IMR-90 (cell line): ENCODE data around the gene ADGRV1. TPM values are rescaled to one million over a fixed set of nuclear protein-coding genes. Genes with fewer than 3 reads are reported as not detected.

ENCODE experiments used
- ATAC-seq: fragments of 200-7000 bp; cut with Tn5 transposase; 2 replicates; pipeline ENCODE4 v1.9.1; 2020; ENCODE audit warnings: low read depth, mild to moderate bottlenecking, moderate library complexity
- BruUV-seq: library from RNA; stranded (reverse); fragments of 400-500 nt; replicated peaks from 2 replicates; lab custom pipeline; 2021; lab: Mats Ljungman, UMichigan
- CTCF ChIA-PET: fragments of 300-600 bp; formaldehyde crosslinking; extraction: SDS; loops from one replicate; lab custom pipeline; 2021; ENCODE audit warnings: antibody characterized with exemption; lab: Yijun Ruan, JAX
- POLR2A ChIA-PET: fragments of 300-600 bp; sonication (Branson Sonifier 250); formaldehyde crosslinking; loops from one replicate; lab custom pipeline; 2022; ENCODE audit warnings: antibody characterized with exemption; ENCODE audit not compliant: unreplicated experiment; lab: Charles Lee
- DNase-seq: peaks from one replicate; pipeline ENCODE4 v3.0.0; 2013
- H2AFZ ChIP-seq: replicated peaks from 2 replicates; pipeline ENCODE3; 2013; ENCODE audit warnings: low read length, mild to moderate bottlenecking; ENCODE audit not compliant: poor library complexity
- H2AK5ac ChIP-seq: 2 replicates; pipeline ENCODE4 v1.6.1; 2013; ENCODE audit warnings: low read depth, low read length, inconsistent platforms
- H2AK9ac ChIP-seq: replicated peaks from 2 replicates; pipeline ENCODE3; 2013; ENCODE audit warnings: mild to moderate bottlenecking, low read depth, low read length, moderate library complexity; ENCODE audit not compliant: poor library complexity
- H2BK120ac ChIP-seq: 2 replicates; pipeline ENCODE4 v1.6.1; 2013; ENCODE audit warnings: low read depth, low read length, inconsistent platforms
- H2BK15ac ChIP-seq: 3 replicates; pipeline ENCODE4 v1.6.1; 2013; ENCODE audit warnings: low read depth, low read length, inconsistent platforms
- H2BK20ac ChIP-seq: 2 replicates; pipeline ENCODE4 v1.6.1; 2013; ENCODE audit warnings: low read depth, mild to moderate bottlenecking, inconsistent platforms, low read length, moderate library complexity
- H2BK5ac ChIP-seq: 2 replicates; pipeline ENCODE4 v1.6.1; 2013; ENCODE audit warnings: mild to moderate bottlenecking, low read depth, low read length, inconsistent platforms; ENCODE audit not compliant: poor library complexity, severe bottlenecking
- H3K14ac ChIP-seq: replicated peaks from 2 replicates; pipeline ENCODE4 v1.6.1; 2013; ENCODE audit warnings: low read depth, low read length, inconsistent platforms
- H3K18ac ChIP-seq: 2 replicates; pipeline ENCODE4 v1.6.1; 2013; ENCODE audit warnings: low read depth, low read length, control low read depth
- H3K23ac ChIP-seq: 2 replicates; pipeline ENCODE4 v1.6.1; 2013; ENCODE audit warnings: low read depth, low read length, inconsistent platforms
- H3K27ac ChIP-seq: 2 replicates; pipeline ENCODE4 v1.5.1; 2013; ENCODE audit warnings: mild to moderate bottlenecking, control low read depth, low read length; ENCODE audit not compliant: insufficient read depth
- H3K27me3 ChIP-seq: 2 replicates; pipeline ENCODE4 v1.6.1; 2013; ENCODE audit warnings: low read length; ENCODE audit not compliant: control insufficient read depth, insufficient read depth
- H3K36me3 ChIP-seq: 2 replicates; pipeline ENCODE4 v1.6.1; 2013; ENCODE audit warnings: low read length, mixed read lengths; ENCODE audit not compliant: control insufficient read depth, insufficient read depth
- H3K4ac ChIP-seq: 2 replicates; pipeline ENCODE4 v1.6.1; 2013; ENCODE audit warnings: low read depth, low read length, inconsistent platforms
- H3K4me1 ChIP-seq: 2 replicates; pipeline ENCODE4 v1.6.1; 2013; ENCODE audit warnings: low read length, mixed read lengths; ENCODE audit not compliant: control insufficient read depth, insufficient read depth
- H3K4me2 ChIP-seq: 2 replicates; pipeline ENCODE4 v1.6.1; 2013; ENCODE audit warnings: low read depth, mild to moderate bottlenecking, control low read depth, low read length, moderate library complexity
- H3K4me3 ChIP-seq: 2 replicates; pipeline ENCODE4 v1.5.1; 2013; ENCODE audit warnings: low read depth, mild to moderate bottlenecking, control low read depth, low read length, moderate library complexity; ENCODE audit not compliant: insufficient read depth
- H3K56ac ChIP-seq: 2 replicates; pipeline ENCODE4 v1.6.1; 2013; ENCODE audit warnings: low read length, inconsistent platforms; ENCODE audit not compliant: insufficient read depth; ENCODE audit errors: extremely low read depth
- H3K79me1 ChIP-seq, 2 experiments: 2 replicates each; pipeline ENCODE4 v1.6.1; 2013; ENCODE audit warnings: low read length in 2 of 2, inconsistent platforms in 1 of 2, low read depth in 1 of 2
- H3K9ac ChIP-seq: 2 replicates; pipeline ENCODE4 v1.6.1; 2013; ENCODE audit warnings: low read depth, low read length, control low read depth
- H3K9me1 ChIP-seq: 2 replicates; pipeline ENCODE4 v1.6.1; 2013; ENCODE audit warnings: low read length, inconsistent platforms; ENCODE audit not compliant: insufficient read depth
- H3K9me3 ChIP-seq: 2 replicates; pipeline ENCODE4 v1.6.1; 2013; ENCODE audit warnings: low read length; ENCODE audit not compliant: control insufficient read depth, insufficient read depth
- H4K20me1 ChIP-seq: 2 replicates; pipeline ENCODE4 v1.6.1; 2013; ENCODE audit warnings: low read length, inconsistent platforms; ENCODE audit not compliant: insufficient read depth
- H4K5ac ChIP-seq: 2 replicates; pipeline ENCODE4 v1.6.1; 2013; ENCODE audit warnings: mild to moderate bottlenecking, low read depth, low read length, control low read depth
- H4K8ac ChIP-seq, 2 experiments: 2 replicates each; pipeline ENCODE4 v1.6.1; 2013; ENCODE audit warnings: low read depth in 2 of 2, low read length in 2 of 2, control low read depth in 1 of 2, inconsistent platforms in 1 of 2
- H4K91ac ChIP-seq: 2 replicates; pipeline ENCODE4 v1.6.1; 2013; ENCODE audit warnings: low read depth, low read length, inconsistent platforms; ENCODE audit not compliant: insufficient read depth
- RFX5 ChIP-seq: IDR thresholded peaks from 2 replicates; pipeline ENCODE4 v1.8.0; 2012; ENCODE audit warnings: low read depth, mild to moderate bottlenecking, low read length, moderate library complexity
- dilution Hi-C: fragments of 300-500 bp; cut with HindIII; formaldehyde crosslinking; loops from one replicate; pipeline ENCODE4 v1.14.3; 2018; ENCODE audit warnings: low sequenced_read_pairs; ENCODE audit not compliant: unreplicated experiment
- in situ Hi-C: fragments of 300-500 bp; cut with MboI; formaldehyde crosslinking; loops from 3 replicates; pipeline ENCODE4 v1.14.3; 2019; ENCODE audit warnings: low sequenced_read_pairs, inconsistent platforms, mixed read lengths
- intact Hi-C: fragments of 100-400 bp; cut with micrococcal nuclease; formaldehyde crosslinking; loops from 2 replicates; pipeline ENCODE4 v1.10.0; 2022
- polyA plus RNA-seq, 3 experiments: library from polyadenylated mRNA; depleted of rRNA; stranded (reverse); fragments of >200 nt; gene quantifications; 2 replicates each; pipeline ENCODE4 v1.2.3, GENCODE V29; 2012; ENCODE audit warnings: low replicate concordance in 1 of 3
- total RNA-seq: library from RNA; depleted of rRNA; stranded (reverse); fragments of >200 nt; gene quantifications from 2 replicates; pipeline ENCODE4 v1.2.3, GENCODE V29; 2012

The ADGRV1 gene
- total and polyA plus RNA-seq, 2 of the 4 experiments (the other 2 are of a cell fraction) = under 0.01 TPM; not detected in 1

GRCh38 chr5:91048073-91048472 is 489.5 kb downstream of the ADGRV1 start:
- Histone ChIP-seq H3K9me1 (no peaks in the 10 kb centered on the region), H3K56ac (no peak overlapping the region), H3K36me3 (no peaks in the 10 kb centered on the region), H3K4me2 (no peak overlapping the region), H4K20me1 (no peaks in the 10 kb centered on the region), H3K9ac (no peak overlapping the region), H3K4me1 (peaks cover 2% of the 10 kb centered on the region; the same call in 1 of the 2 replicates), H2AFZ (no peak overlapping the region), H2BK120ac (no peak overlapping the region), H4K91ac (no peak overlapping the region), H2BK15ac (no peak overlapping the region), H4K5ac (no peak overlapping the region), H3K14ac (no peak overlapping the region), H3K27ac (no peak overlapping the region), H4K8ac (no peak overlapping the region), H3K9me3 (no peaks in the 10 kb centered on the region), H3K4me3 (no peak overlapping the region), H3K18ac (no peak overlapping the region), H2AK5ac (no peak overlapping the region), H3K4ac (no peak overlapping the region), H3K79me1 (no peaks in the 10 kb centered on the region), H3K27me3 (no peaks in the 10 kb centered on the region), H2AK9ac (no peak overlapping the region), H2BK5ac (no peak overlapping the region), H3K23ac (no peak overlapping the region), H2BK20ac (no peak overlapping the region)
- TF ChIP-seq RFX5 = no peak
- POLR2A ChIA-PET = interaction anchor here (0.7 kb wide), 1 partner anchor 13 kb away, joined by 3 read pairs; no protein-coding TSS in a partner anchor
- BruUV-seq = no TSS peak
- CTCF ChIA-PET = no interaction called here
- no peak for ATAC-seq
- dilution Hi-C loops (no loop called here), intact Hi-C loops (no loop called here), in situ Hi-C loops (no loop called here)
- DNase-seq = no peak
